Lung (tissue), 12 donors: Measurements from ENCODE around the gene KRTAP10-2. TPM values are rescaled to one million over a fixed set of nuclear protein-coding genes. Genes with fewer than 3 reads are reported as not detected.

Source experiments
- ATAC-seq: fragments of 200-7000 bp; cut with Tn5 transposase; one replicate; pipeline ENCODE4 v1.9.1; 2020; ENCODE audit warnings: moderate number of reproducible peaks; ENCODE audit not compliant: insufficient read depth, low FRiP score
- DNase-seq, 3 donors: peaks; one replicate each; pipeline ENCODE4 v3.0.0-alpha.2; 2013 to 2017
- H3K27ac ChIP-seq, 2 donors: one replicate each; pipeline ENCODE4 v1.5.1; 2013; ENCODE audit warnings: mild to moderate bottlenecking in 2 of 2, moderate library complexity in 2 of 2, control low read depth in 1 of 2, inconsistent platforms in 1 of 2, low read depth in 1 of 2, low read length in 1 of 2
- H3K27me3 ChIP-seq, 3 donors: one replicate each; pipeline ENCODE4 v1.5.1; 2013; ENCODE audit warnings: low read length in 2 of 3; ENCODE audit not compliant: control insufficient read depth in 3 of 3, insufficient read depth in 3 of 3
- H3K36me3 ChIP-seq, 4 donors: one replicate each; pipeline ENCODE4 v1.5.1; 2013; ENCODE audit warnings: low read length in 4 of 4, mild to moderate bottlenecking in 1 of 4, moderate library complexity in 1 of 4; ENCODE audit not compliant: control insufficient read depth in 4 of 4, insufficient read depth in 4 of 4
- H3K4me1 ChIP-seq, 5 donors: one replicate each; pipeline ENCODE4 v1.5.1; 2013; ENCODE audit warnings: low read length in 5 of 5, mild to moderate bottlenecking in 2 of 5, moderate library complexity in 1 of 5; ENCODE audit not compliant: control insufficient read depth in 5 of 5, insufficient read depth in 5 of 5
- H3K4me3 ChIP-seq: one replicate; pipeline ENCODE4 v1.5.1; 2013; ENCODE audit warnings: mild to moderate bottlenecking, control low read depth, moderate library complexity
- H3K9ac ChIP-seq, 2 donors: one replicate each; pipeline ENCODE4 v1.5.1; 2013; ENCODE audit warnings: low read length in 2 of 2, control low read depth in 1 of 2; ENCODE audit not compliant: insufficient read depth in 1 of 2
- H3K9me3 ChIP-seq, 4 donors: one replicate each; pipeline ENCODE4 v1.5.1; 2013; ENCODE audit warnings: low read length in 3 of 4, mild to moderate bottlenecking in 1 of 4, moderate library complexity in 1 of 4; ENCODE audit not compliant: control insufficient read depth in 4 of 4, insufficient read depth in 3 of 4
- WGBS, 2 donors: extraction: QIAGEN DNeasy Blood & Tissue Kit; methylation state at CpG; one replicate each; pipeline ENCODE4 v1.1.7; 2013; 5-methylcytosine and 5-hydroxymethylcytosine counted together
- polyA plus RNA-seq, 2 donors: library from polyadenylated mRNA; stranded (reverse); fragments of 200-250 nt; gene quantifications; one replicate each; pipeline ENCODE4 v1.2.1, GENCODE V29; 2013
- total RNA-seq, 2 donors: library from RNA; depleted of rRNA in 1 of 2; stranded (reverse); fragments of >200 nt in 1 of 2; gene quantifications; one replicate each; pipeline ENCODE4 v1.2.1, GENCODE V29; 2014 to 2021
- TF ChIP-seq, protein P1 (sequence below): IDR thresholded peaks from 2 replicates; pipeline ENCODE4 v1.5.1; 2012; ENCODE audit warnings: mild to moderate bottlenecking; ENCODE audit errors: control extremely low read depth, extremely low read depth
- donor health status: control.
- donor health status: control.
- donor health status: Bipolar disorder and iron deficiency.
- donor health status: healthy.
- donor health status: DM: yes; HTN: yes; CAD: no.

The KRTAP10-2 gene
- total and polyA plus RNA-seq, 4 donors, result not detected

DNA sequence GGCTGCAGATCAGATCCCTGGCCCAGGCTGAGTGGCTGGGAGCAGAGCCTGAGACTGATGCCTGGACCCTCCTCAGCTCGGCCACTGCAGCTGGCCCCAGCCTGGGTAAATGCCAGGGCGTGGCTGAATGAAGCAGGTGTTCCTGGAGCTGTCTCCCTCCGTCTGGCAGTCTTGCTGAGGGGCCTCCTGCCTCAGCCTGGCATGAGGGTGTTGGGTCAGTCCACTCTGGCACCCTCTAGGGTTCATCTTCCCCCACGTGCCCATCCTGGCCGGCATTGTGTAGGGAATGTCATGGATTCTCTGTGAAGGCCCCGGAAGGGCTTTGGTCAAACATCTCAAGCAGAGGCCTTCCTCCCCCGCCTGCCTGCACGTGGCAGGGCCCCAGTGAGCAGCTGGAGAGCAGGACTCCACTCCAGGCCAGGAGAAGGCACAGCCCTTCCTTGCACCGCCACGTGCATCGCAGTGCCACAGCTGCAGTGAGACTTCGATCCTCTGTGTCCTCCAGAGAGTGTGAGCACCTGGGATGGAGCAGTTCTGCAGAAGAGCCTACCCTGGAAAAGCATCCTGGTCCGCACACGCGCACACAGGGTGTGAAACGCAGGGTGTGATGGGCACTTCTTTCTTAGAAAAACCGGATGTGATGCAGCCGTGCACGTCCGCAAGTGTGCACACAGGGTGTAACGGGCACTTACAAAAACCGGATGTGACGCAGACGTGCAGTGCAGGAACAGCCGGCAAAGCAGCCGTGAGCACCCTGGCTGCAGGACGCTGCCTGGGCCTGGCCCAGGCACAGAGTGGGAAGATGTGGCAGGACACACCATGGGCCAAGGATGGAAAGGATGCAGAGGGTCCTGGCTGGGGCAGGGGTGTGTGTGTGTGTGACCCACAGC is 17.6 kb upstream of the KRTAP10-2 start:
- Histone ChIP-seq H3K27me3 (peaks cover 0 to 2% (median 0%) of the 10 kb centered on the region in 3 donors), H3K4me1 (no peaks in the 10 kb centered on the region), H3K9me3 (peaks cover 0 to 14% (median 2%) of the 10 kb centered on the region in 4 donors), H3K36me3 (no peaks in the 10 kb centered on the region), H3K9ac (no peak overlapping the region), H3K4me3 (no peak overlapping the region), H3K27ac (no peak overlapping the region)
- DNase-seq (no peak), ATAC-seq (no peak)
- 74 to 78% methylated on average over 27 of the region's 27 CpGs for WGBS, 2 donors
- TF ChIP-seq, protein P1, sequence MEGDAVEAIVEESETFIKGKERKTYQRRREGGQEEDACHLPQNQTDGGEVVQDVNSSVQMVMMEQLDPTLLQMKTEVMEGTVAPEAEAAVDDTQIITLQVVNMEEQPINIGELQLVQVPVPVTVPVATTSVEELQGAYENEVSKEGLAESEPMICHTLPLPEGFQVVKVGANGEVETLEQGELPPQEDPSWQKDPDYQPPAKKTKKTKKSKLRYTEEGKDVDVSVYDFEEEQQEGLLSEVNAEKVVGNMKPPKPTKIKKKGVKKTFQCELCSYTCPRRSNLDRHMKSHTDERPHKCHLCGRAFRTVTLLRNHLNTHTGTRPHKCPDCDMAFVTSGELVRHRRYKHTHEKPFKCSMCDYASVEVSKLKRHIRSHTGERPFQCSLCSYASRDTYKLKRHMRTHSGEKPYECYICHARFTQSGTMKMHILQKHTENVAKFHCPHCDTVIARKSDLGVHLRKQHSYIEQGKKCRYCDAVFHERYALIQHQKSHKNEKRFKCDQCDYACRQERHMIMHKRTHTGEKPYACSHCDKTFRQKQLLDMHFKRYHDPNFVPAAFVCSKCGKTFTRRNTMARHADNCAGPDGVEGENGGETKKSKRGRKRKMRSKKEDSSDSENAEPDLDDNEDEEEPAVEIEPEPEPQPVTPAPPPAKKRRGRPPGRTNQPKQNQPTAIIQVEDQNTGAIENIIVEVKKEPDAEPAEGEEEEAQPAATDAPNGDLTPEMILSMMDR, result no peak

DNA sequence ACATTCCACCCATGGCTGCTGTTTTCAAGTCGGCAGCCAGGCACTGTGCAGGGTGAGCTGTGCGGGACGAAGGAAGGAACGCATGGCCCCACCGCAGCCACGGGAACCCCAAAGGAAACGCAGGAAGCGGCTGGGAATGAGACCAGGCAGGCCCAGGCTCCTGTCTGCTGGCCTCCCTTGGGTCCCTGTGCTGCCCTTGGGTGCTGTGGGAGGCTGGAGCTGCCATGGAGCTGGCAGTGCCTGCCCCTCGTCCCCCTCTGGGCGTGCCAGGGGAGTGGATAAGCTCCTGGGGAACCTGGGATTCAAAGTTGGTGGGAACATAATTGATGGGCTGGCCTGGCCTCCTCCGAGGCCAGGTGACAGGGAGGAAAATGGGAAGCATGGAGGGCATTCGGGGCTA is 17.0 kb upstream of the KRTAP10-2 start:
- H3K36me3 ChIP-seq, result no peaks in the 10 kb centered on the region
- H3K4me3 ChIP-seq, result no peak overlapping the region
- H3K9me3 ChIP-seq, result peaks cover 0 to 14% (median 2%) of the 10 kb centered on the region in 4 donors
- no peak overlapping the region for H3K27ac ChIP-seq
- H3K4me1 ChIP-seq, result no peaks in the 10 kb centered on the region
- ATAC-seq (no peak), DNase-seq (no peak)
- H3K27me3 ChIP-seq, result peaks cover 0 to 2% (median 0%) of the 10 kb centered on the region in 3 donors
- TF ChIP-seq, protein P1, result no peak
- 76 to 81% methylated on average over 12 of the region's 12 CpGs for WGBS, 2 donors
- H3K9ac ChIP-seq, result no peak overlapping the region

DNA sequence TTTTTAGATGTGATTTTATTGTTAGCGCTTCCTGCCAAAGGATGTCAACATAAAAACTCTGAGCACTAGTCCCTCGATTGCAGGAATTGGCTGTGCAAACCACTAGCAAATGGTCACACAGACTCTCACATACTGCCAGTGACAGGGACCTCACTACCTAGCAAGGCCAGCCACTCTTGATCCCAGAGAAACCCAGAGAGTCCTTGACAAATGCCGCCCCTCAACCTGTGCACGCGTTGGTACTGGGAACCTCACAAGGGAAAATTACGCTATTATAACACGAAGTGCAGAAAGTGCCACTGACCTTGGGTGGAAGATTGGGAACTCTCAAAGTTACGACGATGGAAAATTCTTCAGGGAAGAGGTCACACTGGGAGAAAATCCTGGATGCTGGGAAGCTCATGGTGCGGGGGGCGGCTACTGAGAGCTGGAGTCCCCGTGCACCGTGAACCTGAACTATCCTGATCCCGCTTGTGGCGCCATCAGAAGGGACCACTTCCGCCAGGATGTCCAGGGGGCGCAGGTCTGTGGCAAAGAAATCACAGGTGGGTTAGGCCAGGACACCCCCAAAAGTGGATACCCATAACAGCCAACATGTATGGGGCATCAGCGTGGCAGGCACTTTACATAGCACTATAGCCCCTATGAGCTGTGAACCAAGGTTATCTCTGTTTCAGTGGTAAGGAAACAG is 16.3 kb upstream of the KRTAP10-2 start:
- no peaks in the 10 kb centered on the region for H3K36me3 ChIP-seq
- TF ChIP-seq, protein P1, result no peak
- no peak overlapping the region for H3K4me3 ChIP-seq
- DNase-seq, result no peak
- no peaks in the 10 kb centered on the region for H3K27me3 ChIP-seq
- no peak overlapping the region for H3K9ac ChIP-seq
- no peak overlapping the region for H3K27ac ChIP-seq
- no peaks in the 10 kb centered on the region for H3K4me1 ChIP-seq
- no peak for ATAC-seq
- H3K9me3 ChIP-seq, result peaks cover 0 to 14% (median 2%) of the 10 kb centered on the region in 4 donors
- 91 to 92% methylated on average over 18 of the region's 18 CpGs for WGBS, 2 donors
